HG03469 (cell line): ENCODE data around the gene TLL1.

Experiments
- ATAC-seq: cut with Tn5 transposase; IDR thresholded peaks from one replicate; pipeline ENCODE4 v1.9.1; 2021; ENCODE audit warnings: mild to moderate bottlenecking, moderate library complexity, moderate number of reproducible peaks; ENCODE audit not compliant: unreplicated experiment

The TLL1 gene

DNA sequence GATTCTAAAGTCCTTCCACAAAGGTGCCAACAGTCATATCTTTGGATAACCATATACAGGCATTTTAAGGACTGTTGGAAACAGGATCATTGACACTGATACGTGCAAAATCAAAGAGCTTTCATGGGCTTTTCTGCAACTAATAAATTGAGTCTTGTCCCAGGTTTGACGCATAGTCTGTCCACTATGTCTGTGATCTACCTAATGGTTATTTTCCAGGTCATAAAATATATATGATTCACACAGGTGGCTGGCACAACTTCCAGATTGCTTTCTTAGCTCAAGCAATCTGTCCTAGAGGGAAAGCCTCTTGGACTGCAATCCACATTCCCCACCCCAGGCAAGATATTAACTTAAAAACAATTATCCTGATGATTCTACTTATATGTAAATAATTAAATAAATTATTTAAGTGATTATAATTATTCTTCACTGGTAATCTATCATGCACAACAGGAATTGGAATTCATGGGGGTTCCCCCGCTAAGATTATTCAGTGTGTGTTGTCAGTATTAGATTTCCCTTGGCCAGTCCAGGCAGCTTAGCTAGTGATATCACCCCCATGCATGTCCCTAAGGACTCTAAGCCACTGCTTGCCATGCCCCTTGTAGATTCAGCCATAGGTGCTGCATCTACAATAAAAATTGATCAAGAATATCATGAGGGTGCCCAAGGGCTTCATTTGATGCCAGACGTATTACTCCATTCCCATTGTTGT lies 97.8 kb downstream of the TLL1 start:
- no peak for ATAC-seq

GRCh38 chr4:165971446-165971845 lies 98.4 kb downstream of the TLL1 start:
- ATAC-seq = no peak

DNA sequence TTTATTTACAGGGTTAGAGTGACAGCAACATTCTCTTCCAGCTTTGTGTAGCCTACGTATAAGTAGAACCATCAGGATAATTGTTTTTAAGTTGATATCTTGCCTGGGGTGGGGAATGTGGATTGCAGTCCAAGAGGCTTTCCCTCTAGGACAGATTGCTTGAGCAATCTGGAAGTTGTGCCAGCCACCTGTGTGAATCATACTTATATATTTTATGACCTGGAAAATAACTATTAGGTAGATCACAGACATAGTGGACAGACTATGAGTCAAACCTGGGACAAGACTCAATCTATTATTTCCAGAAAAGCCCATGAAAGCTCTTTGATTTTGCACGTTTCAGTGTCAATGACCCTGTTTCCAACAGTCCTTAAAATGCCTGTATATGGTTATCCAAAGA lies 98.9 kb downstream of the TLL1 start:
- no peak for ATAC-seq

DNA sequence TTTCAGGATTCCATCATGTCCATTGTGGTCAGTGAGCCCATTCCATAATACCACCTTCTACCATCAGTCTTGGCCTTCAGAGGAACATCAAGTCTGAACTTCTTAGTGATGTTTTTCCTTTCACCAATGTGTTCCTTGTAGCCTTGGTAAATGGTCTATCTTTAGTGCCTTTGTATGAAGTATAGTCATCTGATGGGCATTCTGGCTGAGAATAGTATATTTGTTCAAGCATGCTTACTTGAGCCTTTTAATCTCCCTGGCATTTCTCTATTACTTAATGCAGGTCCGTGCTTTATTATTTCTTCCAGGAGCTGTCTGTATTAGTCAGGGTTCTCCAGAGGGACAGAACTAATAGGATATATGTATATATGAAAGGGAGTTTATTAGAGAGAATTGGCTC lies 99.7 kb downstream of the TLL1 start:
- no peak for ATAC-seq

- ATAC-seq = no peak
Observed at GRCh38 chr4:165982934-165983333, 109.9 kb downstream of the TLL1 start.

GRCh38 chr4:165986956-165987698 lies 114.1 kb downstream of the TLL1 start:
- no peak for ATAC-seq

- ATAC-seq = no peak
Observed at GRCh38 chr4:165991325-165992180, 118.5 kb downstream of the TLL1 start.

DNA sequence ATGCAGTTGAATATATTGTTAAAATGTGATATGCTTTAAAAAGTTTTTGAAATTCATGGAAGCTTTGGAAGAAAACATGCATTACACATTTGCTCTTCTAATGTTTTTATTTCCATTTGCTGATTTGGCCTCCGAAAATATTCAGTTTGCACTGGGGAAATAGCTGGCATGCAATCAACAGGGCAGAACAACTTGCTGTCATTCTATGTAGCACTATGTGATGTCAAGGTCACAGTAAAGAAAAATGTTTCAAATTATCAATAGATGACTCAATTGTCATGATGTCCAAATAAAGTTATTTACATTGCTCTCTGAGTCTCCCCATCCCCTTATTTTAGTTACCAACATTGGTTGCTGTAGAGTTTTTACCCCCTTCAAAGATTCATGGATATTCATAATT lies 119.2 kb downstream of the TLL1 start:
- no peak for ATAC-seq

- no peak for ATAC-seq
Observed at GRCh38 chr4:165994701-165995100, 121.7 kb downstream of the TLL1 start.

GRCh38 chr4:166003811-166004210 lies 130.8 kb downstream of the TLL1 start:
- no peak for ATAC-seq

- no peak for ATAC-seq
Observed at GRCh38 chr4:166006217-166006616, 133.2 kb downstream of the TLL1 start.

- ATAC-seq = no peak
Observed at GRCh38 chr4:166008510-166008909, 135.5 kb downstream of the TLL1 start.

DNA sequence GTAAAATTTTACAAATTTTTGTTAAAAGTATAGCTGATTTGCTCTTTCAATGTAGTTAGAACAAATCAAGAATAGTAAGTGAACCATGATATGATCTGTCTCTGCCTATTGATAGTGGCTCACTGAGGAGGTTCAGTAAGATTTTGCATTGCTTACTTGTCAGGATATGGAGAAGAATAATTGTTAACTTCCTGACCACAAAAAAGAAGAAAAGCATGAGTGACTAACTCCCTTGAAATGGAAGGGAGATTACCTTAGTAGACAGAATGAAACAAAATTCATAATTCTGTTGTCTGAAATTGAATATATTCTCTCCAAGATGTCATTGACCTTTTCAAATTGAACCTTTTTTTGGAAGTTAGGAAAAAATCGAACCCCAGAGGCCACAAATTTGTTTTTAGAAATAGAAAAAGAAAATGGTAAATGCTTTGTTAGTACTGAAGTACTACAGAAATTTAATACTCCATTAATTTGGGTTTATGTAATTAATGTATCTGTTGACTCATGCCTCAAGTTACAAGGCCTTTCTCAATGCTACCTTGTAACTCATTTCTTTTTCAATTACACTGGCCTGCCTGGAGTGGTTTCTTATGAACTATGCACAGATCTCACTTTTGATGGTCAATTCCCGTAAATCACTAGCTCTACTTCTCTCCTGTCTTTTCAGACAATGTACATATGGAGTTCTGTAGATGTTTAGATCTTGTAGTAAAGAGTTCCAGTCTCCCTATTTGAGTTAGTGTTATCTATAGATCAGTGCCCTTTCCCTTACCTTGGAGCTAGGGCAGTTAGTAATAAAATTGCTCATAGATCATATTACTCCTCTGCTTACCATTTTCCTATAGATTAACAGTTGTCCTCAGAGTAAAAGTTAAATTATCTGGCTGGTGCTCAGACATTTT lies 139.3 kb downstream of the TLL1 start:
- no peak for ATAC-seq

DNA sequence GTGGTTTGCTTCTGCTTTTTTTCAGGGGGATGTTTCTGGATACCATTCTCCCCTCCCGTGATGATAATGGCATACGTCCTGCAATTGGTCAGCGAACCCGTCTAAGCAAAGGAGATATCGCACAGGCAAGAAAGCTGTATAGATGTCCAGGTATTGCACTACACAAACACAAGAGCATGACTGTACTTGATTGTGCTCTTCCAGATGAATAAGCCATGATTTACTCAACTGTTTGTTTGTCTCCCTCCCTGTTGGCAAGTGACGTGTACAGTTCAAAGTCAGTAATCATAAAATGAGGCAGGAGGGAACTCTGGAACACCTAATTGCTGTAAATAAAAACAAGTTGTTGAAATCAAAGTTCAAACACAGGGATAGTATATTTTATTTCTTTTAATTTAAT lies 141.4 kb downstream of the TLL1 start:
- no peak for ATAC-seq

DNA sequence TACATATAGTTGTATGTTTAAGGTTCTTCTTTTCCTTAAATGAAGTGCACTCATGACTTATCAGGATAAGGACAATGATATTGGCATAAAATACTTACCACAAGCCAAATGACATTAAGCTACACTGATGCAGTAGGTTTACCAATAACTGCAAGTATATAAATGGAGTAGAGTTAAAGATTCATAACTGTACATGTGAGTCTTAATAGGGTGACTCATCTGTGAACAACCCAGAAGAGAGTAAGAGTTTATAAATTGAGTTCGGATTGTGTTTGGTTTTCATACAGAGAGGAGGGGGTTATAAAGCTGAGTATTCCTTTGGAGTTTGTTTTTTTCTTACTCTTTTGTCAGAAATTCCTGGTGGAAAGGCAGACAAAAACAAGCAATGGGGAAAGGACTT lies 144.8 kb downstream of the TLL1 start:
- no peak for ATAC-seq

GRCh38 chr4:166019441-166020220 lies 146.6 kb downstream of the TLL1 start:
- no peak for ATAC-seq

DNA sequence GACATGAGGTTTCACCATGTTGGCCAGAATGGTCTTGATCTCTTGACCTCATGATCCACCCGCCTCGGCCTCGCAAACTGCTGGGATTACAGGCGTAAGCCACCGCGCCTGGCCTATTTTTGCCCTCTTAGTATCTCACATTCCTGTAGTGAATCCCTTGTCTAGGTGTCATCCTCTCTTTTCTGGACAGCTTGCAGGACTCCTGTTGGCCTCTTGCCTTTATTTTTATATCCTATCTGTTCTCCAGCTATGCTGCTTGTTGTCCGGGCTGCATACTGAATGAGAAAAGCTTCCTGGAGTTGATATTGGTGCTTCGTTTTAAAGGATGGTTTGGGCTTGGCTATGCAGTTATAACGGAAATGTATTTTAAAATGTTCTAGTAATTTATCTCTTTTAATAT lies 148.6 kb downstream of the TLL1 start:
- no peak for ATAC-seq

- ATAC-seq = no peak
Observed at GRCh38 chr4:166034965-166035364, 161.9 kb downstream of the TLL1 start.

DNA sequence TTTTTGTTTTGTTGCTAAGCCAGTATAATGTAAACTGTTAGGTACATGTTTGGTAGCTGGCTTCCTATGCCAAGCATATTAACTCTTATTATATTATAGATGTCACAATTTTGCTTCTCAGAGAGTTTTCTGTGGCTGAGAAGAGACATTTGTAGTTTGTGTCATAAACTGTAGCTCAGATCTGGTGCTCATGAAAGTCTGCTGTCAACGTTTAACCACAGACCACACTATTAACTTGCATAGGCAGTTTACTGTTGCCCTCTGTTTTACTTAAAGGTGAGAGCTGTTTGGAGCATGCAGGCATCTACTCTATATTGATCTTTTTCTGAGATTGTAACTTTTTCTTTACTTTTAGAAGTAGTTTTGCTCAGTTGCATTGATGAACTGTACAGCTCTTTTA lies 166.8 kb downstream of the TLL1 start:
- ATAC-seq = no peak

- no peak for ATAC-seq
Observed at GRCh38 chr4:166042510-166043055, 169.5 kb downstream of the TLL1 start.
